ENCODE measurements around the gene FOXE1. TPM values are rescaled to one million over a fixed set of nuclear protein-coding genes. Genes with fewer than 3 reads are reported as not detected.

Gene FOXE1
- total RNA-seq, 1 donor from 2014 or later: not detected

DNA sequence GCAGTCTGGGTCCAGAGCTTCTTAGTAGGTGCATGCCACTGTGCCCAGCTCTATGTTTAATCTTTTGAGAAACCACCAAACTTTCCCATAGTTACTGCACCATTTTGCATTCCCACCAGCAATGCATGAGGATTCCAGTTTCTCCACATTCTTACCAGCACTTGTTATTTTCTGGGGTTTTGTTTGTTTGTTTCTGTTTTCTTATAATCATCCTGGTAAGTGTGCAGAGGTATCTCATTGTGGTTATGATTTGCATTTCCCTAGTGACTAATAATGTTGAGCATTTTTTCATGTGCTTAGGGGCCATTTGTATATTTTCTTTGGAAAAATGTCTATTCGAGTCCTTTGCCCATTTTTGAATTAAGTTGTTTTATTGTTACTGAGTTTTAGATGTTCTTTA is 11.4 kb downstream of the FOXE1 start:
- no peak for DNase-seq (ENCODE audit: low spot score)

DNA sequence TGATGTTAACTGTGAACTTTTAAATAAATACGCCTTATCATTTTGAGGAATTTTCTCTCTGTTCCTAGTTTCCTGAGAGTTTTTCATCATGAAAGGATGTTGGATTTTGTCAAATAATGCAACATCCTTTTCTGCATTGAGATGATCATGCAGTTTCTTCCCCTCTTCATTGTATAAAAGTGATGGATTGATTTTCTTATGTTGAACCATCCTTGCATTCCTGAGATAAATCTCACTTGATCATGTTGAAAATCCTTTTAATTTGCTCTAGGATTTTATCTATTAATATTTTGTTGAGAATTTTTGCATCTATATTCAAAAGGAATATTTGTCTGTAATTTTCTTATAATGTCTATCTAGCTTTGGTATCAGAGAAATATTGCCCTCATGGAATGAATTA is 13.3 kb downstream of the FOXE1 start:
- DNase-seq (ENCODE audit: low spot score): no peak

DNA sequence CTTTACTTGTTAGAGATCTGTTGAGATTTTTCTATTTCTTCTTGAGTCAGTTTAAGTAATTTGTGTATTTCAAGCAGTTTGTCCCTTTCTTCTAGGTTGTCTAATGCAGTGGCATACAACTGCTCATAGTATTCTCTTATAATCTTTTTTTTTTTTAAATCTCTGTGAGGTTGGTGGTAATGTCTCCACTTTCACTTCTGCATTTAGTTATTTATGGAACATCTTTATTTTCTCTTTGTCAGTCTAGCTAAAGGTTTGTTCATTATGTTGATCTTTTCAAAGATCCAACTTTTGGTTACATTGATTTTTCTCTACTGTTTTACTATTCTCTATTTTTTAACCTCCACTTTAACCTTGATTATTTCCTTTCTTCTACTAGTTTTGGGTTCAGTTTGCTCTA is 13.8 kb downstream of the FOXE1 start:
- DNase-seq (ENCODE audit: low spot score): no peak

DNA sequence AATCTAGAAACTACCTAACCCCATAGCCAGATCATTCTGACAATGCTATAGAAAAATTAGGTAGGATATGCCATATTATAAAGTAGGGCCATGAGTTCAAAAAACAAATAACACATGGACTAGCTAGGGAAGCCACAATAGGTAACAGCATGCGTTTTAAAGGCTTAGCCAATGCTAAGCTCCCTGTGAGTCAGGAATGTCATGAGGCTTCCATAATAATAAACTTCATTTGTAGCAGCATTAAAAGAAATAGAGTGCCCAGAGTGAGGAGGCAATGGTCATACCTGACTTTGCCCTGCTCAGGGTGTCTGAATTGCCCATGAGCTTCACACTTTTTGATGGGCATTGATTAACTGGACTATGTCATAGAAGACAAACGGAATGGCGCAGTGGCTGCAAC is 15.8 kb downstream of the FOXE1 start:
- DNase-seq (ENCODE audit: low spot score): no peak

DNA sequence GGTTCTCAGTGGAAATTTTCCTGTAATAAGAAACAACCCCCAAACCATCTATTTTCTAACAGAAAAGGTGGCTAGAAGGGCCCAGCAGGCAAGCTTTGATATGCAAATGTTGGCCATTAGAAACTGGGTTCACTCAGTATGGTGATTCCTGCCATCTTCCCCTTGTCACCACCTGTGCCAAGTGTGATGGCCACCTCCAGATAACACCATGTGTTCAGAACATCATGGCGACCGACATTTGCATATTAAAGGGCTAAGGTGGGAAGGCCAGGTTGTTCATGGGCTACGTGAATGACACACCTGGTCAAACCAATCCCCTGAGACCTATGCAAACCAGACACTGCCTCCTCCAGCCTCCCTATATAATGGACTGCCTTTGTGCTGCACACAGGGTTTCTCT is 20.4 kb downstream of the FOXE1 start:
- DNase-seq (ENCODE audit: low spot score): no peak

DNA sequence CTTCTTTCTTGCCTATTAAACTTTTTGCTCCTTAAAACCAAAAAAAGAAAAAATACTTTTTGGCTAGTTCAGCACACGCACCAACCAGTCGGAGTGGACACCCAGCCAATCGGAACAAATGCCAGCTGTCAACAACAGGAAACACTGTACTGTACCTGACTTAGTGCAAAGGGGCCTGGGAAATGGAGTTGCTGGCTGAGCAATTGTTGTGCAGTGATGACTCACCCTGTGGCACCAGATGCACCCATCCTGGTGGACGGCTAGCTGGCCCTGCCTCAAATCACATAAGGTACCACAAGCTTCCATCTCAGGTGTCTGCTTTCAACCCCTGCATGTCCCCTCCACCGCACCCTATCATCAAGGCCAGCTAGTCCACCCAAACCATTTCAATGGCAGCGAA is 20.9 kb downstream of the FOXE1 start:
- DNase-seq (ENCODE audit: low spot score): no peak

DNA sequence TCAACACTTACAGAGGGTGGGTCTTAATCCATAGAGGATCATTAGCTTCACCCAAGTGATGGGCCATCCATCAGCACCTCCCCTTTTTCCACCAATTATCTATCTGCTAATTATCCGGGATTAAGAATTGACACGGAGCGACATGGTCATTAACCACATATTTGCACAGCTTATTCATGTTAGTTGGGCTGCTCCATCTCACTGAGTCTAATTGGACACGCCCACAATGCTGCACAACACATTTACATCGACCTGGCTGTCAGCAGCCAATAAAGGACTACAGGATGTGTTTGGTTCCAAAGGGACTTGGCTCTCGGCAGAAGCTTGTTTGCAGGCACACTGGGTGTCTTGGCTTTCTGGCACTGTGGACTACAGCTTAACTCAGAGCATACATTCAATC is 21.6 kb downstream of the FOXE1 start:
- no peak for DNase-seq (ENCODE audit: low spot score)

DNA sequence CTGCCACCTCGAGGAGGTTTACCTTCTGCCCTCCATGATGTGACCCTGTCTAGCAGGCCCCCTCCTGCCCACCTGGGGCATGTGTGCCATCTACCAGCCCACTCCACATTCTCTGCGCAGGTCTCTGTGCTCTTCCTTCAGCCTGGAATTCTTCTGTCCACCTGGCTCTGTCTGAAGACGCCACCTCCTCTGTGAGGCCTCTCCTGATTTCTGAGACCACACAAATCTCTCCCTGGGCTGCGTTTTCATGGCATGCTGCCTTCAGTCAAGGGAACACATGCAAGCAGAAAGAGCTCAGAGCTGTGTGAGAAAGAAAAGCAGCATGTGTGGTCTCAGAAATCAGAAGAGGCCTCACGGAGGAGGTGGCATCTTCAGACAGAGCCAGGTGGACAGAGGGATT is 22.1 kb downstream of the FOXE1 start:
- DNase-seq (ENCODE audit: low spot score): no peak

DNA sequence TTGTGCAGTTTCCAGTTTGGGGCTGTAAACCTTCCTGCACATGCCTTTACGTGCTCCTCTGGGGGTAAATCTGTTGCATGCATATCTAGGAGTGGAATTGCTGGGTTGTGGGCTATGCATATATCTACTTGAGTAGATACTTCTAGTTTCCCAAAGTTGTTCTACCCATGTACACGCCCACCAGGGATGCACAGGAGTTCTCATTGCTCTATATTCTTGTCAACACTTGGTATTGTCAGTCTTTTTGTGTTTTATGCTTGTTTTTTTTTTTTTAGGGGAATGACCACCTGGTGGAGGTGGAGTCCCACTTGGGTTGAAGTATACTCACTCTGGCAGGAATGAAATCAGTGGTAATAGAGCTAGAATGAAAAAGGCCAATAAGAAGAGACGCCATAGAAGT is 23.0 kb downstream of the FOXE1 start:
- DNase-seq (ENCODE audit: low spot score): no peak

DNA sequence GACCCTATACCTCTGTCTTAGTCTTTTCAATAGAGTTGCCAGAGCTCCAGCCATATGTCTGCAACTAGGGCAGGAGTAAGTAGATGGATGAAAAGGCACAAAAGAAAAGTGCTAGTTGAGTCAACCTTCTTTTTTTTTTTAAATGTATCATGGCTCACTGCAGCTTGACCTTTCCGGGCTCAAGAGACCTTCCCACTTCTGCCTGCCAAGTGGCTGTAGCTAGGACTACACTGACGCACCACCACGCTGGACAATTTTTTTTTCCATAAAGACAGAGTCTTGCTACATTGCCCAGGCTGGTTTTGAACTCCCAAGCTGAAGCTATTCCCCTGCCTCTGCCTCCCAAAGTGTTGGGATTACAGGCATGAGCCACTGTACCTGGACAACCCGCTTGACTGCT is 27.3 kb downstream of the FOXE1 start:
- no peak for DNase-seq (ENCODE audit: low spot score)

DNA sequence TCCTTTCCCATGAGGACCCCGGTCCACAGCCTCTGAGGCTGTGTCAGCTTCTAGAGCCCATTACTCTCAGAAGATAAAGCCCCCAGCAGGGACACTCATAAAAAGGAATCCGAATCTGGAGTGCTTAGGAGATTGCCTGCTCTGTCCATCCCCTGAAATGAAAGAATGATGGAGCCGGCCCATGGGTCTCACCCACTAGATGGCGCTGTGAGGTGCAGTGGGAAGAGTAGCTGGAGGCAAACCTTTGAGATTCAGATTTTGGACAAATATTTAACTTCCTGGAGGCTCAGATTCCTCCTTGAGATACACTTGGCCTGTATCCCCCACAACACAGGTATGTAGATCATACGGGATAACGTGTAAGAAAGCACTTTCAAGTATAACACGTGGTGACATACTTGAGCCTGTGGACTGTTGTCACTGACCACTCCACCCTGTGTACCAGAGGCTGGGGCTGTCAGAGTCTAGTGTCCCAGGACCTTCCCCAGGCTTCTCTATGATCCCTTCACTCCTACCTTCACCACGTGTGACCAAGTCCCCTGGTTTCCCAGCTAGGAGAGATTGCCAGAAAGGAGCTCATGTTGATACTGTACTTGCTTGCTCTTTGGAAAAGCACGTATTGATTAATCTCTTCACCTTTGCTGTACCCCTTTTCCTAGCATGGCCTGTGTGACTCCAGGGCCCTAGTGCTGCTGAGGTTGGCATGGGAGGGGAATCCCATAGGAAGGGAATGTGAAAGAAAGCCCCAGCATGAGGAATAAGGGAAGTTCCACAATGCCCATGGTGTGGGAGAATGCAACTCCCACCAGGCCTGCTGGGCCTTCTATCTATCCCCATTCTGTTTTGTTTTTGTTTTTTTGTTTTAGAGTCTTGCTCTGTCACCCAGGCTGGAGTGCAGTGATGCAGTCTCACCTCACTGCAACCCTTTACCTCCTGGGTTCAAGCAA is 37.2 kb downstream of the FOXE1 start:
- no peak for DNase-seq (ENCODE audit: low spot score)

DNA sequence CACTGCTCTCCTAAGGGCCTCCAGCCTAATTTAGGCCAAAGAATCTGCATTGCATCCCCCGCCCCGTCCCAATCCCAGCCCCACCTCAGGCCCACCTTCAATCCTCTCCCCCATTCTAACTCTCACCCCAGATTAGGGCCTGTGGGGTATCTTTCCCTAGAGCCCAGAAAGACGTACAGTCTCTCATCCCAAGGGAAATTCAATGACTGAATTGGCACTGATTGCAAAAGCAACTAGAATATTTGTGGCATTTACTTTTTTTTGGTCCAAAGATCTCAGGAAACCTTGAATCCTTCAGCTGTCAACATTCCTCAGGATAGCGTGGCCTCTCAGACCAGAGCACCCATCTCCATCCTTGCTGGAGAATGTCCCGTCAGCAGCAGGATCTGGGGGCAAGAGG is 38.7 kb downstream of the FOXE1 start:
- no peak for DNase-seq (ENCODE audit: low spot score)

DNA sequence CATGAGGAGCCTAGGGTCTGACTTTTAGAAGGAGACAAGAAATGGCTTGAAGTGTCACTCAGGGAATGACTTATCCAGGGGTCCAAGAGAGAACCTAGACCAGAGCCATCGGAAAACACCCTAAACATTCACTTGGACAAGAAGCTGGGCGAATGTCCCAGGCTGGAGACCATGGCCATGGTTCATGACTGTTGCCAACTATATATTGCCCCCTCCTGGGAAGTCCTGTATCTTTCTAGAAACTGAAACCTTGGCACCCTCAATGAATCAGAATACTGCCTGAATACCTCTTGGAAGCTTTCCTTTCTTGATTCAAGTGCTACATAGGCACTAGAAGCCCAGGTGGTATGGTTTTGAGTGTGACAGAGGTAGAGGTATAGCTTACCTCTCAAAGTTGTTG is 39.4 kb downstream of the FOXE1 start:
- DNase-seq (ENCODE audit: low spot score): no peak

DNA sequence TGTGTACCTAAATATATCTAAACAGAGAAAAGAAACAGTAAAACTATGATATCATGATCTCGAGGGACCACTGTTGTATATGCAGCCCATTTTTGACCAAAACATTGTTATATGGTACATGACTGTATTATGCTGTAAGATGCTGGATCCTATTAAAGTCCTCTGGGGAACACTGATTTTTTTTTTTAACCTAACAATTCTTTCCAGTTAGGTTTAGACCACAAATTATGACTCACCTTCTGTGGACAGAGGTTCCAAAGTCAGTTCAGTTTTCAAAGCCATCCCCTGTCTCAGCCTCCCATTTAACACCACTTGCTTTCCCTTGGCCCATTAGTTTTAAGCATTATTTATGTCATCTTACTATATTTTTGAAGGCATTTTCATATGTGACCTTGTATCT is 42.2 kb downstream of the FOXE1 start:
- DNase-seq (ENCODE audit: low spot score): no peak

DNA sequence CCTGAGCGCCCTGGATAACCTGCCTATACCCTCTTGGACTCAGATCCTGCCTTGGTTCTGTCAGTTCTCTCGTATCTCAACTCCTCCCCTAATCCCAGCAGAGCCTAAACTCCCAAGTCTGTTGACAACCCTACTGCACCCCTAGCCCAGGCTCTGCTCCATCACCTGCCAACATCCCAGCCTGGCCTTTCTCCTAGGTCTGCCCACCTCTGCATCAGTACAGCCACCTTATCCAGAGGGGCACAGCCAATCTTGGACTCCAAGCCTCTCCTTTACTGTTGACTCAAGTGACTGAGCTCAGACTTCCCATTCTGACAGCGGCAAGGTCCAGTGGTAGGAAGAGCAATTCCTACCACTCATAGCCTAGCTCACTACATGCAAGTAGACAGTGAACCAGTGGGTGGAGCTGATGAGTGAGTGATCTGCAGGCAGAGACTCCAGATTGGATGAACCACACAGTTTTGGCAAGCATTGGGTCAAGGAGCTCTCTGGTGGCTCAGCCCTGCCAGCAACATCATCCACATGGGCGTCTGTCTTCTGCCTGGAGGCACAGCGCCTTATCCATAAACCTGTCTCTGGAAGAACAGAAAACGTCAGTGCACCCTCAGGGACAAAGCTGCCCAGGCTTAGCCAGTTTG is 42.8 kb downstream of the FOXE1 start:
- DNase-seq (ENCODE audit: low spot score): no peak

DNA sequence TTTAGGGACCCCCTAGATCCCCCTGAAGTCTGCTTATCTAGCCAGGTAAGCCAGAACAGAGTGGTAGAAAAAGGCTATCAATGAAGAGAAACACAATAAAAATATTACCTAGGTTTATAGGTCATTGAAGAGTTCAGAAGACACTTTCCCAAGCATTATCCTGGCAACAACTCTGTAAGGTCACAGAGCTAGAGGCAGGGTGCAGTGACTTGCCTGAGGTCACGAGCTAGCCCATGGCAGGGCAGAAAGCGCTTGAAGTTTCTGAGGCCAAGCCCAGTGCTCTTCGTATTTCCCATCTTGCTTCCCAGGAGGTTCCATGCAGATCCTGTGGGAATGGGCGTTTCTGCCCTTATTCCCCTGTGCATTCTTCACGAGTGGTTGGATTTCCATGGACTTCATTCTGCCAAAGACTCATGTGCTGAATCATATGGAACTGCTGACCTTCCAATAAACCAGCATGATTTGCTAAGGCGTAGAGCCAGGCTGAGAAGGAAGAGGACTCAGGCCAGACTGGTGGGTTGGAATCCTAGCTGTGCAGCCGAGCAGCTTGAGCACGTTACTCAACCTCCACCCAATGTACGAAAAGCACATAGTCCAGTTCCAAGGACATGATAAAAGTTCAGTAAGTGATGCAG is 47.2 kb downstream of the FOXE1 start:
- DNase-seq (ENCODE audit: low spot score): no peak

DNA sequence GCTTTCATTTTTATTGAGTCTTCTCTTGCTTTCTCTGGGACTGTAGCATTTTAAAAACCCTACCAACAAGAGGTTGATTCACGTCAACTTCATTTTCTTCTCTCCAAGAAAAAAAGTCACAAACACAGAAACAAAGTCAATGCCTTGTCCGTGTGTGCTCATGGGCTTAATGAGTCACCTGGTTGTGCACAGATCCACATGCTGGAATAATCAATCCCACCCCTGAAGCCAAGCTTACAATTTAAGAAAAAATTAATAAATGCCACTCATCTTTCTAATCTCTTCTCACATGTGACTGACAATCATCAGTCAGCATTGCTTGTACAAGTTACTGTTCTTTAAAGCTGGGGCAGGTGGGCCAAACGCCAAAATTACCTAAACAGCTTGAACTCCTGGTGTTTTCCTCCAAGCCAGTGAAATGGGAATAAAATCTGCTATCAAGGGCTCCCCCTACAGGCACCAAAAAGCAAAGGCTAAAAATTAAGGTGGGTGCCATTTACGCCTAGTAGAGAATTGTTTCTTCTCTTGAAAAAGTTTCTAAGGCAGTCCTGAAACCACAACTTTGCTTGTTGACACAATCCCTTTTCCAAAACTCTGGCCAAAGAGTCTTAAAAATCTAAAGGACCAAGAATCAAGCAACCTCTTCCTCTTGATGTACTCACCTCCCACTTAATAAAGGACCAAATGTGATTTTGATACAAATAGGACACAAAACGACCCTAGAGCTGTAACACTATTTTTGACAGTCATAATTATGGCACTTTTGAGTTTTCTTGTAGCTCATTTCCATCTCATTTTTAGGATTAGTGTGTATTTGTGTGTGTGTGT is 47.9 kb downstream of the FOXE1 start:
- DNase-seq (ENCODE audit: low spot score): no peak

DNA sequence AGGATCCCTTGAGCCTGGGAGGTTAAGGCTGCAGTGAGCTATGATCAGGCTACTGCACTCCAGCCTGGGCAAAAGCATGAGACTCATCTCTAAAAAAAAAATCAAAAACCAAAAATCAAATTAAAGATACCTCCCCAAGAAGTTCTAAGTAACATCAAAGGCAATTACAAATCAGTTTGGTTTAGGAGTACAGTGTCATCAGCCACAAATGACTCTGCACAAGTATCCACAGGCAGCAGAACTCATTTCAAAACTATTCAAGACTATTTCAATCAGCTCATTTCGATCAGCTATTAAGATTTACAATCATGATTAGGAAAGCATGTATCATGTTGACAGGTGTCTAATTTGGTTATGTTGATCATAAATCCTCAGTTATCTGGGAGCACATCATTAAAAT is 50.2 kb downstream of the FOXE1 start:
- DNase-seq (ENCODE audit: low spot score): no peak

DNA sequence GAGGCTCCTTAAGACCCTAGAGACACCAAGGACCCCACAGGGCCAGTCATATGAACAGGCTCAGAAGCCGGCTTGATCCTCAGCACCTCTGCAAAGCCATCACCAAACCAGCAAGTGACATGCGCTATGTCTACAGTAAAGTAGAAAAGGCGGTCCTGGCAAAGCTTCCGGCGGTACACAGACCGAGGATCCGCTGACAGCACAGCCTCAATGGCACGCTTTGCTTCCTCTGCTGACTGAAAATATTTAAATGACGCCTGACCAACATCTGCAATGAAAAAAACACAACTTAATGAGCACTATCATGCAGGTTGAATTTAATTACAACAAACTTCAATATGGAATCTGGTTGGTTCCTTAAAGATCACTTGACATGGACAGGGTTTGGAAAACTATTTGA is 51.7 kb downstream of the FOXE1 start:
- DNase-seq (ENCODE audit: low spot score): no peak

DNA sequence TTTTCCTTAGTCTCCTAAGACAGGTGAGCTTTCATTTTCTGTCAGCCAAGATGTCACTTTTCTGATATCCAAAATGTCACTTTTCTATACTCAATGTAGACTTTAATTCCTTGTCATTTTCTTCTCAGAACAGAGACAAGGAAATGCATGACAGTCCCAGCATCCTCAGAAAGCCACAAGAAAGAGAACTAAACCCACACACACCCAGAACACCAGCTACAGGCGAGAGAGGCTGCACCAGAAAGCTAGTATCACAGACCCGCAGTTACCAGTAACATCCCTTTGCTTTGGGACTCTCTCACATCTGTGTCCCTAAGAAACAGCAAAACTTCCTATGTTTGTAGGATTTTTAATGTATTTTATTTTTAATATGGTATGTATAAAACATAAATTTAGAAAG is 52.2 kb downstream of the FOXE1 start:
- DNase-seq (ENCODE audit: low spot score): no peak
